ENCODE measurements around the gene GARIN1A. TPM values are rescaled to one million over a fixed set of nuclear protein-coding genes. Genes with fewer than 3 reads are reported as not detected.

GARIN1A gene
- total and polyA plus RNA-seq, 2 of the 8 experiments (the other 6 are each of a cell fraction or from before 2014, with no cell fraction given), result 0.34 TPM; not detected in 1

DNA sequence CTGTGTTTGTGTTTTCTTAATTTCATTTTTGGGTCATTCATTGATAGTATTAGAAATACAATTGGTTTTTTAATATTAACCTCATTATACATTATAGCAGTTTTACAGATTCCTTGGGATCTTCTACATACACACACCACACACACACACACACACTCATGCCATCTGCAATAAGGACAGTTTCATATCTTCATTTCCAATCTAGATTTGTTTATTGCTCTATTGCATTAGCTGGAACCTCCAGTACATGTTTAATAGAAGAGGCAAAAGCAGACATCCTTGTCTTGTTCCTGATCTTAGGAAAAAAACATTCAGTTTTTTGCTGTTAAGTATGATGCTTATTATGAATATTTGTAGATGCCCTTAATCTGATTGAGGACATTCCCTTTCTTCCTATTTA is 49.3 kb downstream of the GARIN1A start (continued):
- TF ChIP-seq HDAC6 (IDR thresholded peaks at IDR 0.05; ENCODE audit: low read depth, low read length) (no peak), ZNF274 (IDR thresholded peaks at IDR 0.05; ENCODE audit: borderline replicate concordance, extremely low read depth, low read length) (no peak), RXRA (IDR thresholded peaks at IDR 0.05; ENCODE audit: insufficient read depth, low read depth, low read length) (no peak), BRCA1 (IDR thresholded peaks at IDR 0.05; ENCODE audit: low read depth, low read length) (no peak)
- TF ChIP-seq, protein P1, sequence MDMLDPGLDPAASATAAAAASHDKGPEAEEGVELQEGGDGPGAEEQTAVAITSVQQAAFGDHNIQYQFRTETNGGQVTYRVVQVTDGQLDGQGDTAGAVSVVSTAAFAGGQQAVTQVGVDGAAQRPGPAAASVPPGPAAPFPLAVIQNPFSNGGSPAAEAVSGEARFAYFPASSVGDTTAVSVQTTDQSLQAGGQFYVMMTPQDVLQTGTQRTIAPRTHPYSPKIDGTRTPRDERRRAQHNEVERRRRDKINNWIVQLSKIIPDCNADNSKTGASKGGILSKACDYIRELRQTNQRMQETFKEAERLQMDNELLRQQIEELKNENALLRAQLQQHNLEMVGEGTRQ (IDR thresholded peaks at IDR 0.05; ENCODE audit: low read length), result no peak

Small RNA genes lying within 50 kb of the gene (small RNA-seq; reads per million reads assigned to genes)
- gene RNA5SP242 (ENCODE audit: insufficient read depth) (16.3 reads per million, percentile 90 among the genes with 10 or more reads in this experiment), gene RNA5SP243 (ENCODE audit: insufficient read depth) (0.51 reads per million), gene RNU6-177P (ENCODE audit: insufficient read depth) (not detected)

Other genes with a start within 250 kb of the GARIN1A start
- 33.9 and 35.6 TPM in 2 replicates for gene HILPDA, start 216.4 kb upstream of the GARIN1A start, total RNA-seq (2021; fragmentation: NEBNext Ultra II Directional; extraction: Animal tissue kit (Norgen Biotek cat#: 25700))
- 59.5 and 80.0 TPM in 2 replicates for gene HILPDA, start 216.4 kb upstream of the GARIN1A start, polyA plus RNA-seq (2011; rRNA removed)
- gene METTL2B, start 195.5 kb upstream of the GARIN1A start, total RNA-seq (2021; fragmentation: NEBNext Ultra II Directional; extraction: Animal tissue kit (Norgen Biotek cat#: 25700)), result 42.6 and 43.5 TPM in 2 replicates
- gene METTL2B, start 195.5 kb upstream of the GARIN1A start, polyA plus RNA-seq (2011; rRNA removed), result 13.1 and 14.6 TPM in 2 replicates
- gene CALU, start 67.1 kb downstream of the GARIN1A start, total RNA-seq (2021; fragmentation: NEBNext Ultra II Directional; extraction: Animal tissue kit (Norgen Biotek cat#: 25700)), result 169 and 170 TPM in 2 replicates
- gene CALU, start 67.1 kb downstream of the GARIN1A start, polyA plus RNA-seq (2011; rRNA removed), result 36.2 and 67.2 TPM in 2 replicates
- not detected in 2 replicates for gene OPN1SW, start 103.5 kb downstream of the GARIN1A start, total RNA-seq (2021; fragmentation: NEBNext Ultra II Directional; extraction: Animal tissue kit (Norgen Biotek cat#: 25700))
- not detected in 2 replicates for gene OPN1SW, start 103.5 kb downstream of the GARIN1A start, polyA plus RNA-seq (2011; rRNA removed)
- 43.7 and 47.7 TPM in 2 replicates for gene CCDC136, start 119.7 kb downstream of the GARIN1A start, total RNA-seq (2021; fragmentation: NEBNext Ultra II Directional; extraction: Animal tissue kit (Norgen Biotek cat#: 25700))
- gene CCDC136, start 119.7 kb downstream of the GARIN1A start, polyA plus RNA-seq (2011; rRNA removed), result 35.6 and 36.2 TPM in 2 replicates
- 10.7 and 12.0 TPM in 2 replicates for gene FLNC, start 158.1 kb downstream of the GARIN1A start, total RNA-seq (2021; fragmentation: NEBNext Ultra II Directional; extraction: Animal tissue kit (Norgen Biotek cat#: 25700))
- gene FLNC, start 158.1 kb downstream of the GARIN1A start, polyA plus RNA-seq (2011; rRNA removed), result 1.9 and 3.3 TPM in 2 replicates
- gene ATP6V1F, start 190.6 kb downstream of the GARIN1A start, total RNA-seq (2021; fragmentation: NEBNext Ultra II Directional; extraction: Animal tissue kit (Norgen Biotek cat#: 25700)), result 104 TPM in 2 replicates
- 318 and 344 TPM in 2 replicates for gene ATP6V1F, start 190.6 kb downstream of the GARIN1A start, polyA plus RNA-seq (2011; rRNA removed)
- gene KCP, start 238.4 kb downstream of the GARIN1A start, total RNA-seq (2021; fragmentation: NEBNext Ultra II Directional; extraction: Animal tissue kit (Norgen Biotek cat#: 25700)), result 1.8 and 2.0 TPM in 2 replicates
- 1.3 and 2.1 TPM in 2 replicates for gene KCP, start 238.4 kb downstream of the GARIN1A start, polyA plus RNA-seq (2011; rRNA removed)

Measured in H1 (cell line).